Brain microvascular endothelial cell (primary cell): ENCODE measurements around the gene DGCR8.
"Not testable (repeated sequence)": the region's sequence is repeated elsewhere in the genome, so short reads cannot be mapped to it uniquely, and the experiment has no call there.

ENCODE experiments used
- DNase-seq: peaks from one replicate; pipeline ENCODE4 v3.0.0-alpha.2; 2020
- H3K27ac ChIP-seq: fragments of 250-450 bp; sonication (Bioruptor Pico); 2 replicates; pipeline ENCODE4 v1.5.1; 2020; ENCODE audit warnings: mild to moderate bottlenecking, moderate library complexity
- H3K27me3 ChIP-seq: fragments of 250-450 bp; sonication (Bioruptor Pico); replicated peaks from 2 replicates; pipeline ENCODE4 v1.5.1; 2020; ENCODE audit warnings: mild to moderate bottlenecking
- H3K36me3 ChIP-seq: fragments of 250-450 bp; sonication (Bioruptor Pico); replicated peaks from 2 replicates; pipeline ENCODE4 v1.5.1; 2020; ENCODE audit warnings: mild to moderate bottlenecking
- H3K4me3 ChIP-seq: 2 replicates; pipeline ENCODE4 v1.5.1; 2011; ENCODE audit warnings: low read depth, mild to moderate bottlenecking, control low read depth, low read length, moderate library complexity
- CTCF ChIP-seq: IDR thresholded peaks from 2 replicates; pipeline ENCODE4 v1.5.1; 2011; ENCODE audit warnings: low read depth, mild to moderate bottlenecking, moderate library complexity, low read length, control low read depth, inconsistent platforms; ENCODE audit errors: missing control alignments
- in situ Hi-C: cut with HindIII; loops from 2 replicates; pipeline ENCODE4 v1.10.0; 2017; ENCODE audit warnings: low sequenced_read_pairs, low pct_ligation_motif_present

DGCR8 gene

GRCh38 chr22:20158391-20159036 lies 78.5 kb downstream of the DGCR8 start:
- H3K36me3 ChIP-seq: no peaks in the 10 kb centered on the region
- no peaks in the 10 kb centered on the region for H3K27me3 ChIP-seq
- DNase-seq: no peak
- in situ Hi-C loops: no loop called here
- H3K27ac ChIP-seq: no peak overlapping the region
- TF ChIP-seq CTCF: no peak
- no peak overlapping the region for H3K4me3 ChIP-seq

- Histone ChIP-seq H3K27ac (no peak overlapping the region), H3K27me3 (no peaks in the 10 kb centered on the region), H3K36me3 (no peaks in the 10 kb centered on the region), H3K4me3 (no peak overlapping the region)
- no peak for TF ChIP-seq CTCF
- DNase-seq: no peak
- in situ Hi-C loops: no loop called here
Observed at GRCh38 chr22:20159076-20159475, 79.0 kb downstream of the DGCR8 start.

GRCh38 chr22:20159531-20159930 lies 79.5 kb downstream of the DGCR8 start:
- H3K27ac ChIP-seq: not testable (repeated sequence)

GRCh38 chr22:20160041-20160440 lies 80.0 kb downstream of the DGCR8 start:
- no peak overlapping the region for H3K27ac ChIP-seq
- no peaks in the 10 kb centered on the region for H3K27me3 ChIP-seq
- in situ Hi-C loops: no loop called here
- H3K4me3 ChIP-seq: no peak overlapping the region
- H3K36me3 ChIP-seq: no peaks in the 10 kb centered on the region
- no peak for DNase-seq
- no peak for TF ChIP-seq CTCF

More at GRCh38 chr22:20159531-20159930, 79.5 kb downstream of the DGCR8 start:
- in situ Hi-C loops, DNase-seq, H3K27me3 ChIP-seq, H3K36me3 ChIP-seq, H3K4me3 ChIP-seq: not testable (repeated sequence)
